GM12878 (cell line): Measurements from ENCODE around the gene RFC4. TPM values are rescaled to one million over a fixed set of nuclear protein-coding genes. Genes with fewer than 3 reads are reported as not detected.

Experiments
- ATAC-seq: fragments of 200-7000 bp; cut with Tn5 transposase; 3 replicates; pipeline ENCODE4 v1.9.1; 2020; ENCODE audit warnings: mild to moderate bottlenecking, moderate library complexity
- BruUV-seq: library from RNA; stranded (reverse); fragments of 400-500 nt; replicated peaks from 2 replicates; lab custom pipeline; 2021; lab: Mats Ljungman, UMichigan
- CTCF ChIA-PET: fragments of 300-600 bp; sonication (Branson Sonifier 250); formaldehyde crosslinking; extraction: SDS; loops from one replicate; lab custom pipeline; 2021; ENCODE audit warnings: inconsistent platforms; lab: Yijun Ruan, JAX
- POLR2A ChIA-PET: fragments of 350-600 bp; formaldehyde crosslinking; extraction: SDS; loops from one replicate; lab custom pipeline; 2021; ENCODE audit warnings: inconsistent platforms; lab: Charles Lee
- RAD21 ChIA-PET: fragments of 300-600 bp; sonication (Branson Sonifier 250); formaldehyde crosslinking; loops from one replicate; lab custom pipeline; 2023; ENCODE audit warnings: antibody characterized with exemption; ENCODE audit not compliant: unreplicated experiment; lab: Charles Lee
- SMC1A ChIA-PET: fragments of 300-600 bp; sonication (Branson Sonifier 250); formaldehyde crosslinking; loops from one replicate; lab custom pipeline; 2023; ENCODE audit not compliant: unreplicated experiment, uncharacterized antibody; lab: Charles Lee
- DNase-seq: peaks from one replicate; pipeline ENCODE4 v3.0.0-alpha.2; 2011; ENCODE audit warnings: low read depth, low spot score
- FAIRE-seq: peaks from 3 replicates; lab custom pipeline; 2011; peaks lifted over from hg19 to GRCh38; lab: Jason Lieb, UNC
- H2AFZ ChIP-seq: 2 replicates; pipeline ENCODE4 v1.6.0; 2011; ENCODE audit warnings: low read depth, low read length, control low read depth; ENCODE audit not compliant: control insufficient read depth
- H3K27ac ChIP-seq: 2 replicates; pipeline ENCODE4 v1.5.1; 2011; ENCODE audit warnings: control low read depth; ENCODE audit not compliant: control insufficient read depth, insufficient read depth
- H3K27me3 ChIP-seq, 2 experiments: replicated peaks in 1 of 2; 2 replicates each; pipeline versions ENCODE4 v1.6.0 to v1.6.1; 2011; ENCODE audit warnings: low read length in 1 of 2; ENCODE audit not compliant: control insufficient read depth in 2 of 2, insufficient read depth in 2 of 2
- H3K36me3 ChIP-seq, 2 experiments: 2 replicates each; pipeline ENCODE4 v1.5.1; 2011; ENCODE audit warnings: low read length in 1 of 2; ENCODE audit not compliant: control insufficient read depth in 2 of 2, insufficient read depth in 2 of 2
- H3K4me1 ChIP-seq: 2 replicates; pipeline ENCODE4 v1.6.1; 2011; ENCODE audit warnings: mild to moderate bottlenecking, low read length, moderate library complexity, mixed read lengths; ENCODE audit not compliant: control insufficient read depth, insufficient read depth
- H3K4me2 ChIP-seq: 2 replicates; pipeline ENCODE4 v1.6.0; 2011; ENCODE audit warnings: control low read depth; ENCODE audit not compliant: control insufficient read depth, insufficient read depth
- H3K4me3 ChIP-seq: fragments of 200-600 bp; sonication (generic); 2 replicates; pipeline ENCODE4 v1.5.1; 2016
- H3K79me2 ChIP-seq: 2 replicates; pipeline ENCODE4 v1.6.0; 2011; ENCODE audit warnings: low read length; ENCODE audit not compliant: control insufficient read depth, insufficient read depth
- H3K9ac ChIP-seq: 2 replicates; pipeline ENCODE4 v1.8.0; 2011; ENCODE audit warnings: low read length, control low read depth, mixed read lengths; ENCODE audit not compliant: control insufficient read depth, insufficient read depth
- H3K9me3 ChIP-seq: replicated peaks from 3 replicates; pipeline ENCODE4 v1.5.1; 2011; ENCODE audit warnings: mild to moderate bottlenecking, low read length; ENCODE audit not compliant: control insufficient read depth, insufficient read depth
- H4K20me1 ChIP-seq: 2 replicates; pipeline ENCODE4 v1.6.0; 2011; ENCODE audit not compliant: control insufficient read depth, insufficient read depth
- ASH2L ChIP-seq: fragments of 300-600, 200-600 bp; sonication (generic); IDR thresholded peaks from 2 replicates; pipeline ENCODE4 v1.6.1; 2017; ENCODE audit warnings: low read depth, mild to moderate bottlenecking, borderline replicate concordance
- HCFC1 ChIP-seq: fragments of 150-350 bp; IDR thresholded peaks from 2 replicates; pipeline ENCODE4 v1.6.1; 2014; ENCODE audit warnings: low read length
- JUNB ChIP-seq: IDR thresholded peaks from 2 replicates; pipeline ENCODE4 v1.6.1; 2016; ENCODE audit warnings: antibody characterized with exemption, mild to moderate bottlenecking
- KAT2A ChIP-seq: conservative IDR thresholded peaks from 2 replicates; pipeline ENCODE4 v1.6.1; 2011; ENCODE audit warnings: low read depth, low read length; ENCODE audit not compliant: control insufficient read depth
- MYB ChIP-seq: fragments of 150-350 bp; IDR thresholded peaks from 2 replicates; pipeline ENCODE4 v1.6.1; 2014; ENCODE audit warnings: mild to moderate bottlenecking, low read depth, low read length, borderline replicate concordance
- SMAD5 ChIP-seq: IDR thresholded peaks from 2 replicates; pipeline ENCODE4 v1.6.1; 2016; ENCODE audit warnings: antibody characterized with exemption, low read depth
- TCF12 ChIP-seq: IDR thresholded peaks from 2 replicates; pipeline ENCODE4 v1.6.1; 2011; ENCODE audit warnings: low read depth, mild to moderate bottlenecking, low read length
- ZNF384 ChIP-seq: IDR thresholded peaks from 2 replicates; pipeline ENCODE4 v1.6.1; 2012; ENCODE audit warnings: low read depth, mild to moderate bottlenecking, low read length, improper control_type of control experiment, borderline replicate concordance
- WGBS: methylation state at CpG from one replicate; pipeline ENCODE4 v1.1.6; 2016; ENCODE audit warnings: low lambda C conversion rate; ENCODE audit not compliant: insufficient replicate concordance, insufficient coverage; ENCODE audit errors: missing lambda C conversion rate; 5-methylcytosine and 5-hydroxymethylcytosine counted together
- in situ Hi-C: fragments of 300-500 bp; cut with MboI; formaldehyde crosslinking; loops from 9 replicates; pipeline ENCODE4 v1.14.3; 2018; ENCODE audit warnings: mixed read lengths
- intact Hi-C: fragments of 100-400 bp; cut with micrococcal nuclease; formaldehyde crosslinking; loops from one replicate; pipeline ENCODE4 v1.14.2; 2022; ENCODE audit not compliant: unreplicated experiment
- polyA plus RNA-seq, 11 experiments: library from polyadenylated mRNA; depleted of rRNA in 4 of 11; unstranded in 6 of 11; stranded (reverse) in 5 of 11; fragments of >200 nt; fragmentation: Nextera tagmentation in 4 of 11; fragmentation: Illumina TruSeq in 1 of 11; extraction: Ambion mirVana in 4 of 11; extraction: Trizol in 1 of 11; gene quantifications; 1 replicate in 1 of 11; 2 replicates in 10 of 11; pipeline versions ENCODE4 v1.2.1 to v1.2.3, GENCODE V29; 2011 to 2016; ENCODE audit warnings: inconsistent platforms in 2 of 11, missing spikeins in 2 of 11, low read depth in 1 of 11
- total RNA-seq, 4 experiments: library from RNA; depleted of rRNA in 3 of 4; stranded (reverse); fragments of >200 nt in 3 of 4; fragmentation: Illumina TruSeq in 1 of 4; extraction: Trizol in 1 of 4; gene quantifications; 2 replicates each; pipeline versions ENCODE4 v1.2.1 to v1.2.3, GENCODE V29; 2013 to 2021
- TF ChIP-seq, protein P1 (sequence below): fragments of 450-650 bp; IDR thresholded peaks from 2 replicates; pipeline ENCODE4 v1.6.1; 2018; ENCODE audit warnings: mild to moderate bottlenecking, low read depth, moderate library complexity; ENCODE audit not compliant: partially characterized antibody
- TF ChIP-seq, protein P2 (sequence below): fragments of 450-650 bp; IDR thresholded peaks from 2 replicates; pipeline ENCODE4 v1.6.1; 2017; ENCODE audit warnings: mild to moderate bottlenecking
- TF ChIP-seq, protein P3 (sequence below): IDR thresholded peaks from 2 replicates; pipeline ENCODE4 v1.6.1; 2011; ENCODE audit warnings: mild to moderate bottlenecking, low read depth, low read length, moderate library complexity; ENCODE audit not compliant: insufficient replicate concordance
- TF ChIP-seq, protein P4 (sequence below): IDR thresholded peaks from 2 replicates; pipeline ENCODE4 v1.6.1; 2011; ENCODE audit warnings: low read depth, low read length, improper control_type of control experiment, borderline replicate concordance

Gene RFC4
- total and polyA plus RNA-seq, 10 of the 15 experiments (the other 5 are each of a cell fraction or from before 2014, with no cell fraction given): 49.1 to 144 (median 112) TPM

DNA sequence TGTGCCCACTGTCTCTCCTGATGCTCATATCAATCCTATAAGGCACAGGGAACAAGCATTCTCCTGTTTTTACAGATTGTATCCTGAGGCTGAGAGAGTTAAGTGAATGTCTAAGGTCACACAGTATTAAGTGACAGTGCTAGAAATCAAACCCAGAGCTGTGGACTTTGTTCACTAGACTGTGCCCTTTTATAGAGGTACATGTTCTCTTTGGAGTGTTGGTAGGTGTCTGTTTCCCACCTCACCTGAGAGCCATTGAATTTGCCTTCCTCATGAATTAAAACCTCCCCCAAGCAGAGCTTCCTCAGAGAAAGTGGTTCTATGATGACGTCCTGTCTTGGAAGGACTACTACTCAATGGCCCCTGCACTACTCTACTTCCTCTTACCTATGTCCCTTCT lies 48.7 kb upstream of the RFC4 start:
- no peaks in the 10 kb centered on the region; the same call in 1 of the 3 replicates for H3K9me3 ChIP-seq
- ChIA-PET SMC1A (no interaction called here), RAD21 (no interaction called here), POLR2A (no interaction called here), CTCF (interaction anchor here (1.7 kb wide), 1 partner anchor 310 kb away, joined by 5 read pairs; no protein-coding TSS in a partner anchor)
- no peaks in the 10 kb centered on the region for H3K36me3 ChIP-seq
- no peaks in the 10 kb centered on the region for H4K20me1 ChIP-seq
- in situ Hi-C loops: loop anchor here (5.0 kb wide), 1 partner anchor 72 kb away; no protein-coding TSS in a partner anchor
- H3K4me3 ChIP-seq: no peak overlapping the region
- WGBS: 0% methylated on average over 1 of the region's 1 CpG
- TF ChIP-seq JUNB (no peak), HCFC1 (no peak), KAT2A (no peak), SMAD5 (no peak), ASH2L (no peak), TCF12 (no peak), MYB (no peak), ZNF384 (no peak)
- TF ChIP-seq, protein P1, sequence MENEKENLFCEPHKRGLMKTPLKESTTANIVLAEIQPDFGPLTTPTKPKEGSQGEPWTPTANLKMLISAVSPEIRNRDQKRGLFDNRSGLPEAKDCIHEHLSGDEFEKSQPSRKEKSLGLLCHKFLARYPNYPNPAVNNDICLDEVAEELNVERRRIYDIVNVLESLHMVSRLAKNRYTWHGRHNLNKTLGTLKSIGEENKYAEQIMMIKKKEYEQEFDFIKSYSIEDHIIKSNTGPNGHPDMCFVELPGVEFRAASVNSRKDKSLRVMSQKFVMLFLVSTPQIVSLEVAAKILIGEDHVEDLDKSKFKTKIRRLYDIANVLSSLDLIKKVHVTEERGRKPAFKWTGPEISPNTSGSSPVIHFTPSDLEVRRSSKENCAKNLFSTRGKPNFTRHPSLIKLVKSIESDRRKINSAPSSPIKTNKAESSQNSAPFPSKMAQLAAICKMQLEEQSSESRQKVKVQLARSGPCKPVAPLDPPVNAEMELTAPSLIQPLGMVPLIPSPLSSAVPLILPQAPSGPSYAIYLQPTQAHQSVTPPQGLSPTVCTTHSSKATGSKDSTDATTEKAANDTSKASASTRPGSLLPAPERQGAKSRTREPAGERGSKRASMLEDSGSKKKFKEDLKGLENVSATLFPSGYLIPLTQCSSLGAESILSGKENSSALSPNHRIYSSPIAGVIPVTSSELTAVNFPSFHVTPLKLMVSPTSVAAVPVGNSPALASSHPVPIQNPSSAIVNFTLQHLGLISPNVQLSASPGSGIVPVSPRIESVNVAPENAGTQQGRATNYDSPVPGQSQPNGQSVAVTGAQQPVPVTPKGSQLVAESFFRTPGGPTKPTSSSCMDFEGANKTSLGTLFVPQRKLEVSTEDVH: no peak
- TF ChIP-seq, protein P2, sequence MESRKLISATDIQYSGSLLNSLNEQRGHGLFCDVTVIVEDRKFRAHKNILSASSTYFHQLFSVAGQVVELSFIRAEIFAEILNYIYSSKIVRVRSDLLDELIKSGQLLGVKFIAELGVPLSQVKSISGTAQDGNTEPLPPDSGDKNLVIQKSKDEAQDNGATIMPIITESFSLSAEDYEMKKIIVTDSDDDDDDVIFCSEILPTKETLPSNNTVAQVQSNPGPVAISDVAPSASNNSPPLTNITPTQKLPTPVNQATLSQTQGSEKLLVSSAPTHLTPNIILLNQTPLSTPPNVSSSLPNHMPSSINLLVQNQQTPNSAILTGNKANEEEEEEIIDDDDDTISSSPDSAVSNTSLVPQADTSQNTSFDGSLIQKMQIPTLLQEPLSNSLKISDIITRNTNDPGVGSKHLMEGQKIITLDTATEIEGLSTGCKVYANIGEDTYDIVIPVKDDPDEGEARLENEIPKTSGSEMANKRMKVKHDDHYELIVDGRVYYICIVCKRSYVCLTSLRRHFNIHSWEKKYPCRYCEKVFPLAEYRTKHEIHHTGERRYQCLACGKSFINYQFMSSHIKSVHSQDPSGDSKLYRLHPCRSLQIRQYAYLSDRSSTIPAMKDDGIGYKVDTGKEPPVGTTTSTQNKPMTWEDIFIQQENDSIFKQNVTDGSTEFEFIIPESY: no peak
- TF ChIP-seq, protein P3, sequence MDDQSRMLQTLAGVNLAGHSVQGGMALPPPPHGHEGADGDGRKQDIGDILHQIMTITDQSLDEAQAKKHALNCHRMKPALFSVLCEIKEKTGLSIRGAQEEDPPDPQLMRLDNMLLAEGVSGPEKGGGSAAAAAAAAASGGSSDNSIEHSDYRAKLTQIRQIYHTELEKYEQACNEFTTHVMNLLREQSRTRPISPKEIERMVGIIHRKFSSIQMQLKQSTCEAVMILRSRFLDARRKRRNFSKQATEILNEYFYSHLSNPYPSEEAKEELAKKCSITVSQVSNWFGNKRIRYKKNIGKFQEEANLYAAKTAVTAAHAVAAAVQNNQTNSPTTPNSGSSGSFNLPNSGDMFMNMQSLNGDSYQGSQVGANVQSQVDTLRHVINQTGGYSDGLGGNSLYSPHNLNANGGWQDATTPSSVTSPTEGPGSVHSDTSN: no peak
- TF ChIP-seq, protein P4, sequence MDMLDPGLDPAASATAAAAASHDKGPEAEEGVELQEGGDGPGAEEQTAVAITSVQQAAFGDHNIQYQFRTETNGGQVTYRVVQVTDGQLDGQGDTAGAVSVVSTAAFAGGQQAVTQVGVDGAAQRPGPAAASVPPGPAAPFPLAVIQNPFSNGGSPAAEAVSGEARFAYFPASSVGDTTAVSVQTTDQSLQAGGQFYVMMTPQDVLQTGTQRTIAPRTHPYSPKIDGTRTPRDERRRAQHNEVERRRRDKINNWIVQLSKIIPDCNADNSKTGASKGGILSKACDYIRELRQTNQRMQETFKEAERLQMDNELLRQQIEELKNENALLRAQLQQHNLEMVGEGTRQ: no peak
- BruUV-seq: no TSS peak
- intact Hi-C loops: loop anchor here (5.0 kb wide), 1 partner anchor 67 kb away; no protein-coding TSS in a partner anchor
- H3K9ac ChIP-seq: no peak overlapping the region
- FAIRE-seq: no peak
- H3K27me3 ChIP-seq: no peaks in the 10 kb centered on the region; a peak in 3 of 4 replicates
- DNase-seq: no peak
- H3K4me1 ChIP-seq: no peaks in the 10 kb centered on the region
- no peak overlapping the region for H3K27ac ChIP-seq
- no peak overlapping the region for H2AFZ ChIP-seq
- no peaks in the 10 kb centered on the region for H3K79me2 ChIP-seq
- no peak for ATAC-seq
- H3K4me2 ChIP-seq: no peak overlapping the region
